ENCODE results near the gene VWA8. TPM values are rescaled to one million over a fixed set of nuclear protein-coding genes. Genes with fewer than 3 reads are reported as not detected.

Gene VWA8
- total and polyA plus RNA-seq, 2 of the 13 experiments (the other 11 are each of a cell fraction or from before 2014, with no cell fraction given) = 9.1 to 17.3 TPM

GRCh38 chr13:41613984-41614661, 346.8 kb downstream of the VWA8 start:
- ATAC-seq (peak; percentile 94), FAIRE-seq (peak; percentile 63), DNase-seq (ENCODE audit: low spot score) (peak; percentile 94)
- intact Hi-C loops (cut with micrococcal nuclease; ENCODE audit: unreplicated experiment) (loop anchor here (1.0 kb wide), 1 partner anchor 34 kb away; no protein-coding TSS in a partner anchor), in situ Hi-C loops (cut with HindIII; ENCODE audit: extremely low pct_ligation_motif_present, low pct_unique_long_range_greater_than_20kb) (no loop called here)
- no peaks in the 10 kb centered on the region for H3K9me3 ChIP-seq (ENCODE audit: low read length)
- H3K27me3 ChIP-seq (ENCODE audit: control insufficient read depth in 1 of 2, insufficient read depth in 2 of 2, low read length in 2 of 2) = no peaks in the 10 kb centered on the region; a peak in 1 of 5 replicates
- H3K27ac ChIP-seq (ENCODE audit: extremely low read length, insufficient read depth, low read length) = peak overlapping the region; percentile 75
- H2AFZ ChIP-seq (ENCODE audit: low read length) = no peak overlapping the region
- peaks cover 0 to 8% of the 10 kb centered on the region in 2 experiments; a peak in 4 of 5 replicates for H3K36me3 ChIP-seq (replicated peaks in 1 of 2; ENCODE audit: control insufficient read depth in 1 of 2, insufficient read depth in 2 of 2, low read length in 2 of 2)
- 59% methylated on average over 12 of the region's 12 CpGs for WGBS (ENCODE audit: low lambda C conversion rate)
- no peak overlapping the region for H3K4me3 ChIP-seq (replicated peaks in 1 of 3; ENCODE audit: insufficient read depth in 1 of 3, low read depth in 2 of 3, low read length in 3 of 3)
- ChIA-PET POLR2A (interaction anchor here (1.0 to 2.2 kb wide), 12 partner anchors 9 to 67 kb away, joined by 3 to 46 read pairs (median 5); no protein-coding TSS in a partner anchor), CTCF (ENCODE audit: low intra/inter-chr PET ratio, low total read pairs) (no interaction called here)
- H3K4me1 ChIP-seq (ENCODE audit: insufficient read depth, low read length) = peaks cover 42% of the 10 kb centered on the region
- TSS peak; percentile 95 for BruUV-seq (replicated peaks)
- no peaks in the 10 kb centered on the region for H3K79me2 ChIP-seq (ENCODE audit: insufficient read depth, low read length)
- H3K4me2 ChIP-seq (ENCODE audit: low read depth, low read length) = peak overlapping the region; percentile 49
- peak overlapping the region; percentile 56 for H3K9ac ChIP-seq (ENCODE audit: insufficient read depth, low read depth, low read length)
- H4K20me1 ChIP-seq (ENCODE audit: insufficient read depth, low read length) = no peaks in the 10 kb centered on the region
- TF ChIP-seq ZNF264 (CRISPR knock-in tag; IDR thresholded peaks at IDR 0.05) = 0 out of 2 replicates have a peak, but pooled peaks have one; percentile 28
- peak; percentile 68 for TF ChIP-seq SAP130 (CRISPR knock-in tag; IDR thresholded peaks at IDR 0.05; ENCODE audit: low read depth)
- peak; percentile 68 for TF ChIP-seq TCF7 (IDR thresholded peaks at IDR 0.05; ENCODE audit: low read depth)
- no peak for TF ChIP-seq ZNF776 (CRISPR knock-in tag; IDR thresholded peaks at IDR 0.05)
- TF ChIP-seq NPAS2 (CRISPR knock-in tag; IDR thresholded peaks at IDR 0.05; ENCODE audit: borderline replicate concordance) = no peak
- no peak for TF ChIP-seq ZNF3 (CRISPR knock-in tag; IDR thresholded peaks at IDR 0.05)
- no peak for TF ChIP-seq MXI1 (IDR thresholded peaks at IDR 0.05; ENCODE audit: borderline replicate concordance, low read depth, low read length)
- no peak for TF ChIP-seq TOE1 (CRISPR knock-in tag; IDR thresholded peaks at IDR 0.05)
- peak; percentile 47; the same call in 1 of the 2 replicates for TF ChIP-seq TARDBP (CRISPR knock-in tag; IDR thresholded peaks at IDR 0.05)
- TF ChIP-seq PHF5A (CRISPR knock-in tag; IDR thresholded peaks at IDR 0.05; ENCODE audit: low read depth, unreplicated experiment) = peak; percentile 54
- peak; percentile 53; the same call in 1 of the 2 replicates for TF ChIP-seq ZMYM4 (CRISPR knock-in tag; IDR thresholded peaks at IDR 0.05)
- TF ChIP-seq REPIN1 (CRISPR knock-in tag; IDR thresholded peaks at IDR 0.05; ENCODE audit: borderline replicate concordance, low read depth) = 0 out of 2 replicates have a peak, but pooled peaks have one; percentile 38
- TF ChIP-seq ZNF230 (CRISPR knock-in tag; IDR thresholded peaks at IDR 0.05) = no peak
- TF ChIP-seq NCOR1 (IDR thresholded peaks at IDR 0.05; ENCODE audit: borderline replicate concordance, low read length) = peak; percentile 41; the same call in 1 of the 2 replicates
- TF ChIP-seq PAXIP1 (CRISPR knock-in tag; conservative IDR thresholded peaks at IDR 0.05) = peak; percentile 79
- no peak for TF ChIP-seq ZNF383 (CRISPR knock-in tag; IDR thresholded peaks at IDR 0.05; ENCODE audit: borderline replicate concordance)
- TF ChIP-seq ONECUT2 (CRISPR knock-in tag; IDR thresholded peaks at IDR 0.05) = 0 out of 2 replicates have a peak, but pooled peaks have one; percentile 29
- peak; percentile 70 for TF ChIP-seq ZNF629 (CRISPR knock-in tag; conservative IDR thresholded peaks at IDR 0.05)
- peak; percentile 74 for TF ChIP-seq ASH2L (IDR thresholded peaks at IDR 0.05; ENCODE audit: insufficient read length, low read depth, low read length)
- TF ChIP-seq THAP11 (CRISPR knock-in tag; IDR thresholded peaks at IDR 0.05) = no peak
- peak; percentile 24; the same call in 1 of the 2 replicates for TF ChIP-seq MAX (IDR thresholded peaks at IDR 0.05)
- 0 out of 2 replicates have a peak, but pooled peaks have one; percentile 61 for TF ChIP-seq ZNF501 (CRISPR knock-in tag; IDR thresholded peaks at IDR 0.05)
